H9 (cell line): ENCODE measurements around the gene CAT. TPM values are rescaled to one million over a fixed set of nuclear protein-coding genes. Genes with fewer than 3 reads are reported as not detected.

Experiments used
- DNase-seq: peaks from one replicate; pipeline ENCODE4 v3.0.0-alpha.2; 2017
- H2AFZ ChIP-seq: one replicate; pipeline ENCODE4 v1.6.1; 2013; ENCODE audit warnings: mild to moderate bottlenecking, low read length, control low read depth, moderate library complexity
- H2AK5ac ChIP-seq: 2 replicates; pipeline ENCODE4 v1.6.1; 2013; ENCODE audit warnings: low read length, control low read depth, mixed read lengths; ENCODE audit not compliant: insufficient read length
- H2BK120ac ChIP-seq: one replicate; pipeline ENCODE4 v1.6.1; 2013; ENCODE audit warnings: low read depth, mild to moderate bottlenecking, low read length, control low read depth, inconsistent platforms; ENCODE audit not compliant: poor library complexity, severe bottlenecking
- H2BK12ac ChIP-seq: 2 replicates; pipeline ENCODE4 v1.6.1; 2013; ENCODE audit warnings: low read length, control low read depth, mixed read lengths, low read depth; ENCODE audit not compliant: insufficient read length
- H2BK15ac ChIP-seq: 2 replicates; pipeline ENCODE4 v1.6.1; 2013; ENCODE audit warnings: low read depth, low read length, control low read depth
- H2BK20ac ChIP-seq: one replicate; pipeline ENCODE4 v1.6.1; 2013; ENCODE audit warnings: low read depth, mild to moderate bottlenecking, low read length, control low read depth, inconsistent platforms; ENCODE audit not compliant: poor library complexity, severe bottlenecking
- H2BK5ac ChIP-seq: 2 replicates; pipeline ENCODE4 v1.6.1; 2013; ENCODE audit warnings: low read length, control low read depth, mixed read lengths; ENCODE audit not compliant: insufficient read length
- H3K14ac ChIP-seq: 2 replicates; pipeline ENCODE4 v1.6.1; 2013; ENCODE audit warnings: low read length, control low read depth; ENCODE audit not compliant: insufficient read depth
- H3K18ac ChIP-seq: 2 replicates; pipeline ENCODE4 v1.6.1; 2013; ENCODE audit warnings: low read depth, mild to moderate bottlenecking, mixed read lengths, low read length, control low read depth; ENCODE audit not compliant: insufficient read length
- H3K23ac ChIP-seq: 2 replicates; pipeline ENCODE4 v1.6.1; 2013; ENCODE audit warnings: low read length, control low read depth, mixed read lengths, low read depth; ENCODE audit not compliant: insufficient read length
- H3K23me2 ChIP-seq: 2 replicates; pipeline ENCODE4 v1.6.1; 2013; ENCODE audit warnings: low read depth, mild to moderate bottlenecking, mixed read lengths, low read length, control low read depth; ENCODE audit not compliant: insufficient read length, poor library complexity, severe bottlenecking
- H3K27ac ChIP-seq: 2 replicates; pipeline ENCODE4 v1.5.1; 2013; ENCODE audit warnings: low read length, control low read depth, mixed read lengths, low read depth; ENCODE audit not compliant: insufficient read length
- H3K27me3 ChIP-seq: 2 replicates; pipeline ENCODE4 v1.6.1; 2013; ENCODE audit warnings: low read length, control low read depth, inconsistent platforms; ENCODE audit not compliant: insufficient read depth
- H3K4ac ChIP-seq: 2 replicates; pipeline ENCODE4 v1.6.1; 2013; ENCODE audit warnings: low read depth, mild to moderate bottlenecking, control low read depth, inconsistent platforms, low read length, moderate library complexity
- H3K4me1 ChIP-seq: 2 replicates; pipeline ENCODE4 v1.6.1; 2013; ENCODE audit warnings: low read length, control low read depth, inconsistent platforms; ENCODE audit not compliant: insufficient read depth
- H3K4me2 ChIP-seq: 2 replicates; pipeline ENCODE4 v1.6.1; 2013; ENCODE audit warnings: low read length, control low read depth, mixed read lengths; ENCODE audit not compliant: insufficient read length, insufficient read depth
- H3K56ac ChIP-seq: 2 replicates; pipeline ENCODE4 v1.6.1; 2013; ENCODE audit warnings: low read depth, mild to moderate bottlenecking, mixed read lengths, low read length, control low read depth; ENCODE audit not compliant: insufficient read length
- H3K79me1 ChIP-seq: 2 replicates; pipeline ENCODE4 v1.6.1; 2013; ENCODE audit warnings: low read depth, mild to moderate bottlenecking, moderate library complexity, low read length, control low read depth, inconsistent platforms; ENCODE audit not compliant: insufficient read depth, poor library complexity, severe bottlenecking
- H3K79me2 ChIP-seq: 2 replicates; pipeline ENCODE4 v1.6.1; 2013; ENCODE audit warnings: low read length, control low read depth, inconsistent platforms; ENCODE audit not compliant: insufficient read depth
- H3K9ac ChIP-seq: 2 replicates; pipeline ENCODE4 v1.6.1; 2013; ENCODE audit warnings: low read length, control low read depth, mixed read lengths; ENCODE audit not compliant: insufficient read length; ENCODE audit errors: extremely low read depth
- H3K9me3 ChIP-seq: one replicate; pipeline ENCODE4 v1.6.1; 2013; ENCODE audit warnings: low read depth, low read length, inconsistent platforms; ENCODE audit not compliant: control insufficient read depth
- H3T11ph ChIP-seq: one replicate; pipeline ENCODE4 v1.6.1; 2013; ENCODE audit warnings: mild to moderate bottlenecking, low read length, control low read depth, inconsistent platforms
- H4K20me1 ChIP-seq: one replicate; pipeline ENCODE4 v1.6.1; 2013; ENCODE audit not compliant: control insufficient read depth, insufficient read length, insufficient read depth
- H4K5ac ChIP-seq: 2 replicates; pipeline ENCODE4 v1.6.1; 2013; ENCODE audit warnings: low read depth, mild to moderate bottlenecking, mixed read lengths, low read length, control low read depth; ENCODE audit not compliant: insufficient read length
- H4K8ac ChIP-seq: replicated peaks from 2 replicates; pipeline ENCODE4 v1.6.1; 2013; ENCODE audit warnings: low read length, control low read depth, mixed read lengths, low read depth; ENCODE audit not compliant: insufficient read length
- H4K91ac ChIP-seq: 2 replicates; pipeline ENCODE4 v1.6.1; 2013; ENCODE audit warnings: low read depth, mild to moderate bottlenecking, moderate library complexity, mixed read lengths, low read length, control low read depth; ENCODE audit not compliant: insufficient read length
- H3K27ac Mint-ChIP-seq, 3 experiments: 2 replicates in 2 of 3; 3 replicates in 1 of 3; pipeline ENCODE4 v1.8.0; 2020 to 2021; ENCODE audit warnings: mixed read lengths in 3 of 3, mild to moderate bottlenecking in 1 of 3, moderate library complexity in 1 of 3
- H3K27me3 Mint-ChIP-seq: 2 replicates; pipeline ENCODE4 v1.8.0; 2021; ENCODE audit warnings: low read depth, mild to moderate bottlenecking, moderate library complexity, mixed read lengths
- H3K36me3 Mint-ChIP-seq, 3 experiments: 2 replicates in 2 of 3; 3 replicates in 1 of 3; pipeline ENCODE4 v1.8.0; 2020 to 2021; ENCODE audit warnings: low read depth in 3 of 3, mixed read lengths in 3 of 3; ENCODE audit not compliant: insufficient read depth in 1 of 3
- H3K4me1 Mint-ChIP-seq, 2 experiments: 2 replicates each; pipeline ENCODE4 v1.8.0; 2020; ENCODE audit warnings: mixed read lengths in 2 of 2
- H3K4me3 Mint-ChIP-seq, 2 experiments: 2 replicates in 1 of 2; 3 replicates in 1 of 2; pipeline ENCODE4 v1.8.0; 2020 to 2021; ENCODE audit warnings: mild to moderate bottlenecking in 2 of 2, mixed read lengths in 2 of 2, moderate library complexity in 1 of 2
- H3K9me3 Mint-ChIP-seq, 2 experiments: 2 replicates in 1 of 2; 3 replicates in 1 of 2; pipeline ENCODE4 v1.8.0; 2020; ENCODE audit warnings: mild to moderate bottlenecking in 2 of 2, mixed read lengths in 2 of 2, moderate library complexity in 1 of 2
- WGBS: extraction: QIAGEN DNeasy Blood & Tissue Kit; methylation state at CpG from one replicate; pipeline ENCODE4 v1.1.7; 2013; ENCODE audit warnings: missing lambda C conversion rate, low lambda C conversion rate, mixed read lengths; ENCODE audit not compliant: insufficient read length; ENCODE audit errors: extremely low coverage; 5-methylcytosine and 5-hydroxymethylcytosine counted together
- total RNA-seq: library from RNA; stranded (reverse); gene quantifications from 2 replicates; pipeline ENCODE4 v1.2.1, GENCODE V29; 2021
- TF ChIP-seq, protein P1 (sequence below): fragments of 200-600 bp; sonication (generic); conservative IDR thresholded peaks from 3 replicates; pipeline ENCODE4 v1.8.0; 2021; ENCODE audit warnings: antibody characterized with exemption, mild to moderate bottlenecking

The CAT gene
- total RNA-seq, 1 experiment from 2014 or later = 9.9 TPM

- Histone ChIP-seq H3K27ac (no peak overlapping the region), H3K23ac (no peak overlapping the region), H2AK5ac (no peak overlapping the region), H3K18ac (no peak overlapping the region), H3K9ac (no peak overlapping the region), H3K9me3 (no peaks in the 10 kb centered on the region), H3T11ph (no peak overlapping the region), H4K20me1 (no peaks in the 10 kb centered on the region), H4K91ac (no peak overlapping the region), H3K79me1 (no peaks in the 10 kb centered on the region), H2BK15ac (no peak overlapping the region), H2AFZ (no peak overlapping the region), H2BK5ac (no peak overlapping the region), H3K4me2 (no peak overlapping the region), H2BK120ac (no peak overlapping the region), H4K8ac (no peak overlapping the region), H4K5ac (no peak overlapping the region), H3K56ac (no peak overlapping the region), H2BK12ac (no peak overlapping the region), H3K23me2 (no peaks in the 10 kb centered on the region), H3K14ac (no peak overlapping the region), H3K4me1 (no peaks in the 10 kb centered on the region), H3K79me2 (no peaks in the 10 kb centered on the region), H3K27me3 (no peaks in the 10 kb centered on the region), H2BK20ac (no peak overlapping the region), H3K4ac (no peak overlapping the region)
- Mint-ChIP-seq H3K27ac (no peak overlapping the region; a peak in 1 of 7 replicates), H3K4me3 (no peak overlapping the region), H3K36me3 (peaks cover 0 to 25% (median 0%) of the 10 kb centered on the region in 3 experiments; a peak in 3 of 7 replicates), H3K4me1 (no peaks in the 10 kb centered on the region), H3K9me3 (no peaks in the 10 kb centered on the region), H3K27me3 (no peaks in the 10 kb centered on the region)
- WGBS = no CpG with 5 or more reads among the region's 11 CpGs
- TF ChIP-seq, protein P1, sequence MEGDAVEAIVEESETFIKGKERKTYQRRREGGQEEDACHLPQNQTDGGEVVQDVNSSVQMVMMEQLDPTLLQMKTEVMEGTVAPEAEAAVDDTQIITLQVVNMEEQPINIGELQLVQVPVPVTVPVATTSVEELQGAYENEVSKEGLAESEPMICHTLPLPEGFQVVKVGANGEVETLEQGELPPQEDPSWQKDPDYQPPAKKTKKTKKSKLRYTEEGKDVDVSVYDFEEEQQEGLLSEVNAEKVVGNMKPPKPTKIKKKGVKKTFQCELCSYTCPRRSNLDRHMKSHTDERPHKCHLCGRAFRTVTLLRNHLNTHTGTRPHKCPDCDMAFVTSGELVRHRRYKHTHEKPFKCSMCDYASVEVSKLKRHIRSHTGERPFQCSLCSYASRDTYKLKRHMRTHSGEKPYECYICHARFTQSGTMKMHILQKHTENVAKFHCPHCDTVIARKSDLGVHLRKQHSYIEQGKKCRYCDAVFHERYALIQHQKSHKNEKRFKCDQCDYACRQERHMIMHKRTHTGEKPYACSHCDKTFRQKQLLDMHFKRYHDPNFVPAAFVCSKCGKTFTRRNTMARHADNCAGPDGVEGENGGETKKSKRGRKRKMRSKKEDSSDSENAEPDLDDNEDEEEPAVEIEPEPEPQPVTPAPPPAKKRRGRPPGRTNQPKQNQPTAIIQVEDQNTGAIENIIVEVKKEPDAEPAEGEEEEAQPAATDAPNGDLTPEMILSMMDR = no peak
- no peak for DNase-seq
Measured at GRCh38 chr11:34448223-34448994, 9.7 kb downstream of the CAT start.
